ENCODE measurements around the gene CGNL1.
A peak's percentile ranks its signal among the peaks of the same experiment; 100 is the strongest.

Gene CGNL1

DNA sequence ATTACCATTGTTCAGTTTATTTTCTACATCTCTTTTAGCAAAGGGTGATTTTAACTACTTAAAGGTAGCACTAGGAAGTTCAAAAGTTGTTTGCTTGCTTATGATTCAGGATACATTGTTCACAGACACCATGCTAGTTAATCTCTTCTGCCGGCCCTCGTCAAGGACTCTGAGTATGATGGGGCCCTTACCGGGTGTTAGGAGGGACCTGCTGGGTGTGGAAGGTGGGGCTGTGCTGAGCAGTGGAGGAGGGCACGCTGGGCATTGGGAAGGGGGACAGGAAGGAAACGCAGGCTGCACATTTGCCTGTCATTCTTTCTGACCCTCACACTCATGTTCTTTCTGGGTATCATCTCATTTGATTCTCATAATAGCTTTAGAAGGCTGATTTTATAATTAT lies 150.3 kb downstream of the CGNL1 start:
- H3K4me3 ChIP-seq (ENCODE audit: low read length), result no peak overlapping the region
- DNase-seq (ENCODE audit: low read depth), result no peak
- TF ChIP-seq, protein P1, sequence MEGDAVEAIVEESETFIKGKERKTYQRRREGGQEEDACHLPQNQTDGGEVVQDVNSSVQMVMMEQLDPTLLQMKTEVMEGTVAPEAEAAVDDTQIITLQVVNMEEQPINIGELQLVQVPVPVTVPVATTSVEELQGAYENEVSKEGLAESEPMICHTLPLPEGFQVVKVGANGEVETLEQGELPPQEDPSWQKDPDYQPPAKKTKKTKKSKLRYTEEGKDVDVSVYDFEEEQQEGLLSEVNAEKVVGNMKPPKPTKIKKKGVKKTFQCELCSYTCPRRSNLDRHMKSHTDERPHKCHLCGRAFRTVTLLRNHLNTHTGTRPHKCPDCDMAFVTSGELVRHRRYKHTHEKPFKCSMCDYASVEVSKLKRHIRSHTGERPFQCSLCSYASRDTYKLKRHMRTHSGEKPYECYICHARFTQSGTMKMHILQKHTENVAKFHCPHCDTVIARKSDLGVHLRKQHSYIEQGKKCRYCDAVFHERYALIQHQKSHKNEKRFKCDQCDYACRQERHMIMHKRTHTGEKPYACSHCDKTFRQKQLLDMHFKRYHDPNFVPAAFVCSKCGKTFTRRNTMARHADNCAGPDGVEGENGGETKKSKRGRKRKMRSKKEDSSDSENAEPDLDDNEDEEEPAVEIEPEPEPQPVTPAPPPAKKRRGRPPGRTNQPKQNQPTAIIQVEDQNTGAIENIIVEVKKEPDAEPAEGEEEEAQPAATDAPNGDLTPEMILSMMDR (conservative IDR thresholded peaks at IDR 0.05; ENCODE audit: low read length), result no peak

DNA sequence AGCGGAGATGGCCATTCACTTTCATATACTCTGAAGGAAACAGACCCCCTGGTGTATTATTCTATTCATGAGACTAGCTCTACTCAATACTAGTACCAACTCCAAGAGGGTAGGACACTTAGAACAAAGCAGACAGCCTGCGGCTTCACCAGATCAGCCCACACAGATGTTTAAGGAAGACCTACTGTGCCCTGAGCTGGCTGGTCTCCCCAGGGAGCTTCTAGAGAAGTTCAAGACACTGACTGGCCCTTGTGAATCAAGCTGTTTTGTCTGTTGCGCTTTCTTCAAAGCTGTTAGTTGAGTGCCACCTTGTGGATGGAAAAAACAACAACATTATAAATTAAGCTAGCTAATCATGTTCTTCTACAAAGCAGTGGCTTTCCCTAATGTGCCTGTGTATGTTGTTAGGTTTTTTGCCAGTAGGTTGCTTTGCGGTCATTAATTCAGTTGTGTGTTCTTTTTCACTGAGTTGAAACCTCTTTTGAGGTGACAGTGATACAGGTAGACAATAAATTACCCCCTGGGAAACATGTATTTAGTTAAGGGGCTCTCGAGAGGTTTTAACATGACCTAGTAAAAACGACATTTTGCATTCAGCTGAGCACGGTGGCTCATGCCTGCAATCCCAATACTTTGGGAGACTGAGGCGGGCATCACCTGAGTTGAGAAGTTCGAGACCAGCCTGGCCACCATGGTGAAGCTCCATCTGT lies 151.2 kb downstream of the CGNL1 start:
- no peak overlapping the region for H3K4me3 ChIP-seq (ENCODE audit: low read length)
- peak; percentile 93 for DNase-seq (ENCODE audit: low read depth)
- TF ChIP-seq, protein P1 (conservative IDR thresholded peaks at IDR 0.05; ENCODE audit: low read length), result peak; percentile 75

GRCh38 chr15:57528940-57529565 lies 152.7 kb downstream of the CGNL1 start:
- DNase-seq (ENCODE audit: low read depth), result no peak
- TF ChIP-seq, protein P1 (conservative IDR thresholded peaks at IDR 0.05; ENCODE audit: low read length), result 0 out of 2 replicates have a peak, but pooled peaks have one; percentile 11
- H3K4me3 ChIP-seq (ENCODE audit: low read length), result no peak overlapping the region

DNA sequence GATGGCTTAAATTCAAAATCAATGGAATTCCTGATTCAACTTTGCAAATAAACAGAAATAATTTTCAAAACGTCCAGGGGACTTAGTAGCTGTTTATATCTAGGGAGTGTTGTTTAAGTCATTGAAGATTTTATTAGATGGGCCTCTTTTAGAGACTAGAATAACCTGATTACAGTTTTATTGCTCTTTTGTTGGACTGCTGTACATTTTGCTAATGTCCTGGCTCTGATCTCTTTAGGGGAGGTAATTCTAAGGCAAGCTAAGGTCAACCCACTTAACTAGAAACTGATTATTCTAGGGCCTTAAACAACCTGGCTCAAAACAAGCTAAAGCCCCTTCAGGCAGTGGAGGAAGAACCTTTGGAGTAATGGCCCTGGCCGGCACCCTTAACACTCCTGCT lies 153.4 kb downstream of the CGNL1 start:
- DNase-seq (ENCODE audit: low read depth), result no peak
- TF ChIP-seq, protein P1 (conservative IDR thresholded peaks at IDR 0.05; ENCODE audit: low read length), result no peak
- H3K4me3 ChIP-seq (ENCODE audit: low read length), result no peak overlapping the region

GRCh38 chr15:57532731-57533447 lies 156.6 kb downstream of the CGNL1 start:
- no peak for DNase-seq (ENCODE audit: low read depth)
- H3K4me3 ChIP-seq (ENCODE audit: low read length), result no peak overlapping the region
- TF ChIP-seq, protein P1 (conservative IDR thresholded peaks at IDR 0.05; ENCODE audit: low read length), result no peak

DNA sequence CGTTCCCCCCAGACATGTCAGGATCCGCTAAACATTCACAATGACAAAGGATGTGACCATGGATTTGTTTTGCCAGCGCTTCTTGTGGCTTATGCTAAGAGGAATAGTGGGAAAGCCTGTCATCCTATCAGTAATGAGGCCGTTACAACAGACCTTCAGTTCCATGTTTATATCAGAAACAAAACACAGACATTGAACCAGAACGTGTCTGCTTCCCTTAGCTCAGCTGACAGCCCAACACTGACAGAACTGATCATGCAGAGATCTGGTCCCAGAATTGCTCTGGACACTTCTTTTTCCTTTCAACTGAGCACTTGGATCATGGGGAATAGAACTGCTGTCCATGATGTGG lies 157.1 kb downstream of the CGNL1 start:
- TF ChIP-seq, protein P1 (conservative IDR thresholded peaks at IDR 0.05; ENCODE audit: low read length), result no peak
- DNase-seq (ENCODE audit: low read depth), result no peak
- no peak overlapping the region for H3K4me3 ChIP-seq (ENCODE audit: low read length)

Data from AG10803 (cell line).